LNCAP (cell line): ENCODE results near the gene UBAP2.

Experiments
- TF ChIP-seq, protein P1 (sequence below): fragments of 450-650 bp; IDR thresholded peaks from 2 replicates; pipeline ENCODE4 v1.5.1; 2017; ENCODE audit warnings: mild to moderate bottlenecking

The UBAP2 gene

DNA sequence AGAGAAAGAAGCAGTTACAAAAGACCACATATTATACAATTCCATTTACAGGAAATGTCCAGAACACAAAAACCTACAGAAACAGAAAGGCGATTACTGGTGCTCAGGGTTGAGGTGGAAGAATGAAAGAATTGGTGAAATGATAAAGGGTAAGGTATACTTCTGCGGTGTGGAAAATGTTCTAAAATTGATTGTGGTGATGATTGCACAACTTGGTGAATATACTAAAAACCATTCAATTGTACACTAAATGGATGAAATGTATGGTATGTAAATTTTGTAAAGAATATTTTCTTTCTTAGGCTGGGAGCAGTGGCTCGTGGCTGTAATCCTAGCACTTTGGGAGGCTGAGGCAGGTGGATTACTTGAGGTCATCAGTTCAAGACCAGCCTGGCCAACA lies 72.3 kb downstream of the UBAP2 start:
- TF ChIP-seq, protein P1, sequence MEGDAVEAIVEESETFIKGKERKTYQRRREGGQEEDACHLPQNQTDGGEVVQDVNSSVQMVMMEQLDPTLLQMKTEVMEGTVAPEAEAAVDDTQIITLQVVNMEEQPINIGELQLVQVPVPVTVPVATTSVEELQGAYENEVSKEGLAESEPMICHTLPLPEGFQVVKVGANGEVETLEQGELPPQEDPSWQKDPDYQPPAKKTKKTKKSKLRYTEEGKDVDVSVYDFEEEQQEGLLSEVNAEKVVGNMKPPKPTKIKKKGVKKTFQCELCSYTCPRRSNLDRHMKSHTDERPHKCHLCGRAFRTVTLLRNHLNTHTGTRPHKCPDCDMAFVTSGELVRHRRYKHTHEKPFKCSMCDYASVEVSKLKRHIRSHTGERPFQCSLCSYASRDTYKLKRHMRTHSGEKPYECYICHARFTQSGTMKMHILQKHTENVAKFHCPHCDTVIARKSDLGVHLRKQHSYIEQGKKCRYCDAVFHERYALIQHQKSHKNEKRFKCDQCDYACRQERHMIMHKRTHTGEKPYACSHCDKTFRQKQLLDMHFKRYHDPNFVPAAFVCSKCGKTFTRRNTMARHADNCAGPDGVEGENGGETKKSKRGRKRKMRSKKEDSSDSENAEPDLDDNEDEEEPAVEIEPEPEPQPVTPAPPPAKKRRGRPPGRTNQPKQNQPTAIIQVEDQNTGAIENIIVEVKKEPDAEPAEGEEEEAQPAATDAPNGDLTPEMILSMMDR, result no peak

DNA sequence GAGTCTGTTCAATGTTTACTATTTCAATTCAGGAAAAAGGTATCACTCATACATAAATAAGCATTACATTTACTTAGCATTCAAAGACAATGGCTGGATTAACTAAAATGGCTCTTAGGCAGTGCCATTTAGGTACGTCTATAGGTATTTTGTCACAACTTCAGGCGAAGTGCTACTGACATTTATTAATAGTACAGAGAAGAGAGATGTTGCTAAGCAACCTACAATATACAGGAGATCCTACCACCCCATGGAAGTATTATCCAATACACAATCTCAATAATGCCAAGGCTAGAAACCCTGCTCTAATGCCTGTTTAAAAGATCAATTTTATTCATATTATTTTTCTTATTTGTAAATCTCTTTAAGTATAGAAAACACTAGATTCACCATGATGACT lies 76.0 kb downstream of the UBAP2 start:
- TF ChIP-seq, protein P1, result no peak

DNA sequence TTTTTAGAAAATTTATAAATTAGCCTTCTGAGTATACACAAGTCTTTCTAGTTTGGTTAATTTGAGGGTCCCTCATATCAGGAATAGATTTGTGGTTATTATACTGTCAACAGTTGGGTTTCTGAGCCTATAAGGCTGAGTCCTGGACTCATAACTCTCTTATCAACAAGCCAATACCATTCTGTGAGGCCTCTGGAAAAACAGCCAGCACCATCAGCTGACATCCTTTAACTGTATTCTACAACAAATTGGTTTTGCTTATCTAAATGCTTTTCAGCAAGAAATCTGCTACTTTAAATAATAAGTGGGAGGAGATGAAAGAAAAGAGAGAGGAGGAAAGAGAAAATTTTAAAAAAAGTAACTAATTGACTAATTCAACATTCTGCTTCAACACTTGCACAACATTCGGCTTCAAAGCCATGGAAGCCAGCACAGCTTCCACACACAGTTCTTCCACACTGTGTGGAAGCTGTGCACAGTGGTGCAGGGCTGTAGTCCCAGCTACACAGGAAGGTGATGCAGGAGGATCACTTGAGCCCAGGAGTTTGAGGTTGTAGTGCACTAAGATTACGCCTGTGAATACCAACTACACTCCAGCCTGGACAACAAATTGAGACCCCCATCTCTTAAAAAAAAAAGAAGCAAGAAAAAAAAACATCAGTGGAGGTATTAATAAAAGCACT lies 84.5 kb downstream of the UBAP2 start:
- TF ChIP-seq, protein P1, result no peak

DNA sequence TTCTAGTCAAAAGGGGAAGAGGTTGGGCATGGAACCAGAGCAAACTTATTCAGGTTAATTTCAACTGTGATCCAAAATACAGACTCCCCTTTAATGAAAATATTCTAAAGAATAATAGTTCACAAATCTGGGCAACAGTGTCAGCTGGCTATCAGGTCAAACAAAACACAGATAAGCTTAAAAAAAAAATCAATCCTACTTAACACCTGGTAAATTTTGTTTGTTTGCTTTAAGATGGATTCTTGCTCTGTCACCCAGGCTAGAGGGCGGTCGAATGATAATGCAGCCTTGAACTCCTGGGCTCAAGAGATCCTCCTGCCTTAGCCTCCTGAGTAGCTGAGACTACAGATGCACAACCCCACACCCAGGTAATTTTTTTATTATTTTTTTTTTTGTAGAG lies 89.0 kb downstream of the UBAP2 start:
- TF ChIP-seq, protein P1, result no peak

DNA sequence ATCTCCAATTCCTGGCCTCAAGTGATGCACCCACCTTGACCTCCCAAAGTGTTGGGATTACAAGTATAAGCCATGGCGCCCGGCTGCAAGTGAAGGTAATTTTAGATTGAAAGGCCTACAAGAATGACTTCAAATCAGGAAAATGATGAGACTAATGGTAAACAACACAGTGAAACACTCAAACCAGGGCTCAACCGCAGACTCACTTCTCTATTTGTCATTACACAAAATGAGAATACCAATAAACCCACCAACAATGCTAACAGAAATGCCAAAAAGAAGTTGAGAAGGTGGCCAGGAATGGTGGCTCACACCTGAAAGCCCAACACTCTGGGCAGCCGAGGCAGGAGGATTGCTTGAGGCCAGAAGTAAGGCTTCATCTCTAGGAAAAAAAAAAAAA lies 92.1 kb downstream of the UBAP2 start:
- TF ChIP-seq, protein P1, result no peak

DNA sequence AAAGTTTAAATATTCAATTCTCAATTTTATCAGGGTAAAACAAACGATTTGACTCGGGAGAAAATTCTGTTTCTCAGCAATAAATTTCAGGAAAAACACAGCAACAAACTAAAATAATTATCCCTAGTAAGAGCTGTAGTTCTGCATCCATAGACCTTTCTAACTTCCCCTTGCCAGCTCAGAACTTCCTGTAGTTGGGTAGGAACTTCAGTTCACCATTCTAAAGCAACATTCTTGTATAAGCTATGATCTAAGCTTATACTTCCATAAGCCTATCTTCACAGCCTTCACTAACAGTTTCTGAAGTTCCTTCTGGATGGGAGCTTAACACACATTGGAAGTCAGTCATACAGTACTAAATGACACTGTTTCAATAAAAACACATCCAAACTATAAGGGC lies 96.6 kb downstream of the UBAP2 start:
- TF ChIP-seq, protein P1, result no peak

DNA sequence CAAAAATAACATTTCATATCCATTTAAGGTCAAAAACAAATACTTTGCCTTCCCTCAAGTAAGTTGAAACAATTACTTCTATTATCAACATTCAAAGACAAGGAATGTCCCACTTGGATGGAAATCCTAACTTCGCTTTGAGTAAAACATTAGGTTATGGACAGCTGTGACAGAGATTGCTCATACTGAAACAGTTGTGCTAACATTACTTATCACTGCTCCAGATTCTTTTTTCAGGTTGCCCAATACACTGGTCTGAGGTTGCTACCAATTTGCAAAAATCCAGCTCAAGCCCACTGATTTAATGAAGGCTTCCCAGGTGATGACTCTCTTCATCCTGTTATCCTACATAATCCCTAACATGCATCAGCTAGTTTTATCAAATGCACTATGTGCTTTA lies 98.3 kb downstream of the UBAP2 start:
- TF ChIP-seq, protein P1, result no peak
